Upper lobe of left lung (tissue), 4 donors: ENCODE results near the gene MFSD6.

ENCODE experiments used
- CTCF ChIP-seq, 6 experiments: fragments of 450-650 bp in 4 of 6; fragments of 200-600 bp in 2 of 6; sonication (generic) in 2 of 6; IDR thresholded peaks; one replicate each; pipeline ENCODE4 v1.5.1; 2016 to 2019; ENCODE audit warnings: antibody characterized with exemption in 6 of 6
- POLR2A ChIP-seq, 4 donors: fragments of 450-650 bp; IDR thresholded peaks; one replicate each; pipeline ENCODE4 v1.5.1; 2016 to 2017; ENCODE audit warnings: antibody characterized with exemption in 4 of 4, mild to moderate bottlenecking in 2 of 4

- TF ChIP-seq CTCF (IDR thresholded peaks at IDR 0.05) = no peak
- no peak for TF ChIP-seq POLR2A (IDR thresholded peaks at IDR 0.05)
These were observed 38.8 kb downstream of the MFSD6 start for GRCh38 chr2:190446750-190447516.
